BJ (cell line): ENCODE data around the gene RGL1. TPM values are rescaled to one million over a fixed set of nuclear protein-coding genes. Genes with fewer than 3 reads are reported as not detected.

Experiments
- CTCF ChIA-PET: fragments of 350-600 bp; formaldehyde crosslinking; extraction: SDS; loops from one replicate; lab custom pipeline; 2021; ENCODE audit warnings: antibody characterized with exemption, inconsistent platforms; lab: Yijun Ruan, JAX
- POLR2A ChIA-PET: fragments of 300-600 bp; sonication (Branson Sonifier 250); formaldehyde crosslinking; extraction: SDS; loops from one replicate; lab custom pipeline; 2021; ENCODE audit warnings: antibody characterized with exemption; lab: Charles Lee
- DNase-seq: peaks from one replicate; pipeline ENCODE4 v3.0.0-alpha.2; 2011; ENCODE audit warnings: low read depth
- H3K27me3 ChIP-seq: 2 replicates; pipeline ENCODE4 v1.6.0; 2011; ENCODE audit warnings: low read length; ENCODE audit not compliant: control insufficient read depth, insufficient read depth
- H3K36me3 ChIP-seq: 2 replicates; pipeline ENCODE4 v1.5.1; 2011; ENCODE audit warnings: low read length; ENCODE audit not compliant: control insufficient read depth, insufficient read depth
- H3K4me3 ChIP-seq: 2 replicates; pipeline ENCODE4 v1.5.1; 2011; ENCODE audit warnings: low read depth, mild to moderate bottlenecking, control low read depth, low read length
- CTCF ChIP-seq: IDR thresholded peaks from 2 replicates; pipeline ENCODE4 v1.5.1; 2011; ENCODE audit warnings: low read depth, mild to moderate bottlenecking, control low read depth, inconsistent platforms, low read length, moderate library complexity; ENCODE audit not compliant: insufficient read depth
- polyA plus RNA-seq: library from polyadenylated mRNA; depleted of rRNA; stranded (reverse); fragments of >200 nt; gene quantifications from 2 replicates; pipeline ENCODE4 v1.2.3, GENCODE V29; 2011

The RGL1 gene
- polyA plus RNA-seq, 1 experiment: 9.7 TPM

- no peak for DNase-seq
- POLR2A ChIA-PET: no interaction called here
- no peak overlapping the region for H3K4me3 ChIP-seq
- no peaks in the 10 kb centered on the region for H3K27me3 ChIP-seq
- CTCF ChIA-PET: interaction anchor here (0.8 kb wide), 1 partner anchor 65 kb away, joined by 3 read pairs; no protein-coding TSS in a partner anchor
- no peak for TF ChIP-seq CTCF
- no peaks in the 10 kb centered on the region for H3K36me3 ChIP-seq
Observed at GRCh38 chr1:183842795-183843144, 37.9 kb downstream of the RGL1 start.

- CTCF ChIA-PET: interaction anchor here (0.6 kb wide), 1 partner anchor 13 kb away, joined by 8 read pairs; no protein-coding TSS in a partner anchor
- Histone ChIP-seq H3K4me3 (no peak overlapping the region), H3K36me3 (no peaks in the 10 kb centered on the region), H3K27me3 (no peaks in the 10 kb centered on the region)
- no peak for TF ChIP-seq CTCF
- DNase-seq: no peak
- POLR2A ChIA-PET: no interaction called here
Observed at GRCh38 chr1:183844806-183845205, 39.9 kb downstream of the RGL1 start.

- Histone ChIP-seq H3K4me3 (no peak overlapping the region), H3K27me3 (no peaks in the 10 kb centered on the region), H3K36me3 (no peaks in the 10 kb centered on the region)
- TF ChIP-seq CTCF: no peak
- DNase-seq: no peak
- POLR2A ChIA-PET: no interaction called here
- CTCF ChIA-PET: interaction anchor here (0.6 to 0.9 kb wide), 3 partner anchors 12 to 44 kb away, joined by 3 to 8 read pairs (median 4); no protein-coding TSS in a partner anchor
Observed at GRCh38 chr1:183845681-183846080, 40.8 kb downstream of the RGL1 start.

GRCh38 chr1:183847641-183848040 is 42.7 kb downstream of the RGL1 start:
- H3K36me3 ChIP-seq: no peaks in the 10 kb centered on the region
- TF ChIP-seq CTCF: no peak
- POLR2A ChIA-PET: no interaction called here
- CTCF ChIA-PET: interaction anchor here (1.3 kb wide), 1 partner anchor 11 kb away, joined by 4 read pairs; no protein-coding TSS in a partner anchor
- no peak overlapping the region for H3K4me3 ChIP-seq
- H3K27me3 ChIP-seq: no peaks in the 10 kb centered on the region
- DNase-seq: no peak

- no peaks in the 10 kb centered on the region for H3K36me3 ChIP-seq
- CTCF ChIA-PET: no interaction called here
- H3K27me3 ChIP-seq: no peaks in the 10 kb centered on the region
- POLR2A ChIA-PET: no interaction called here
- no peak overlapping the region for H3K4me3 ChIP-seq
- no peak for TF ChIP-seq CTCF
- no peak for DNase-seq
Observed at GRCh38 chr1:183850852-183851251, 45.9 kb downstream of the RGL1 start.
